H9 (cell line): ENCODE data around the gene GJB5. TPM values are rescaled to one million over a fixed set of nuclear protein-coding genes. Genes with fewer than 3 reads are reported as not detected.

Experiments
- DNase-seq: peaks from one replicate; pipeline ENCODE4 v3.0.0-alpha.2; 2017
- H2AFZ ChIP-seq: one replicate; pipeline ENCODE4 v1.6.1; 2013; ENCODE audit warnings: mild to moderate bottlenecking, low read length, control low read depth, moderate library complexity
- H2AK5ac ChIP-seq: 2 replicates; pipeline ENCODE4 v1.6.1; 2013; ENCODE audit warnings: low read length, control low read depth, mixed read lengths; ENCODE audit not compliant: insufficient read length
- H2BK120ac ChIP-seq: one replicate; pipeline ENCODE4 v1.6.1; 2013; ENCODE audit warnings: low read depth, mild to moderate bottlenecking, low read length, control low read depth, inconsistent platforms; ENCODE audit not compliant: poor library complexity, severe bottlenecking
- H2BK12ac ChIP-seq: 2 replicates; pipeline ENCODE4 v1.6.1; 2013; ENCODE audit warnings: low read length, control low read depth, mixed read lengths, low read depth; ENCODE audit not compliant: insufficient read length
- H2BK15ac ChIP-seq: 2 replicates; pipeline ENCODE4 v1.6.1; 2013; ENCODE audit warnings: low read depth, low read length, control low read depth
- H2BK20ac ChIP-seq: one replicate; pipeline ENCODE4 v1.6.1; 2013; ENCODE audit warnings: low read depth, mild to moderate bottlenecking, low read length, control low read depth, inconsistent platforms; ENCODE audit not compliant: poor library complexity, severe bottlenecking
- H2BK5ac ChIP-seq: 2 replicates; pipeline ENCODE4 v1.6.1; 2013; ENCODE audit warnings: low read length, control low read depth, mixed read lengths; ENCODE audit not compliant: insufficient read length
- H3K14ac ChIP-seq: 2 replicates; pipeline ENCODE4 v1.6.1; 2013; ENCODE audit warnings: low read length, control low read depth; ENCODE audit not compliant: insufficient read depth
- H3K18ac ChIP-seq: 2 replicates; pipeline ENCODE4 v1.6.1; 2013; ENCODE audit warnings: low read depth, mild to moderate bottlenecking, mixed read lengths, low read length, control low read depth; ENCODE audit not compliant: insufficient read length
- H3K23ac ChIP-seq: 2 replicates; pipeline ENCODE4 v1.6.1; 2013; ENCODE audit warnings: low read length, control low read depth, mixed read lengths, low read depth; ENCODE audit not compliant: insufficient read length
- H3K23me2 ChIP-seq: 2 replicates; pipeline ENCODE4 v1.6.1; 2013; ENCODE audit warnings: low read depth, mild to moderate bottlenecking, mixed read lengths, low read length, control low read depth; ENCODE audit not compliant: insufficient read length, poor library complexity, severe bottlenecking
- H3K27ac ChIP-seq: 2 replicates; pipeline ENCODE4 v1.5.1; 2013; ENCODE audit warnings: low read length, control low read depth, mixed read lengths, low read depth; ENCODE audit not compliant: insufficient read length
- H3K27me3 ChIP-seq: 2 replicates; pipeline ENCODE4 v1.6.1; 2013; ENCODE audit warnings: low read length, control low read depth, inconsistent platforms; ENCODE audit not compliant: insufficient read depth
- H3K4ac ChIP-seq: 2 replicates; pipeline ENCODE4 v1.6.1; 2013; ENCODE audit warnings: low read depth, mild to moderate bottlenecking, control low read depth, inconsistent platforms, low read length, moderate library complexity
- H3K4me1 ChIP-seq: 2 replicates; pipeline ENCODE4 v1.6.1; 2013; ENCODE audit warnings: low read length, control low read depth, inconsistent platforms; ENCODE audit not compliant: insufficient read depth
- H3K4me2 ChIP-seq: 2 replicates; pipeline ENCODE4 v1.6.1; 2013; ENCODE audit warnings: low read length, control low read depth, mixed read lengths; ENCODE audit not compliant: insufficient read length, insufficient read depth
- H3K56ac ChIP-seq: 2 replicates; pipeline ENCODE4 v1.6.1; 2013; ENCODE audit warnings: low read depth, mild to moderate bottlenecking, mixed read lengths, low read length, control low read depth; ENCODE audit not compliant: insufficient read length
- H3K79me1 ChIP-seq: 2 replicates; pipeline ENCODE4 v1.6.1; 2013; ENCODE audit warnings: low read depth, mild to moderate bottlenecking, moderate library complexity, low read length, control low read depth, inconsistent platforms; ENCODE audit not compliant: insufficient read depth, poor library complexity, severe bottlenecking
- H3K79me2 ChIP-seq: 2 replicates; pipeline ENCODE4 v1.6.1; 2013; ENCODE audit warnings: low read length, control low read depth, inconsistent platforms; ENCODE audit not compliant: insufficient read depth
- H3K9ac ChIP-seq: 2 replicates; pipeline ENCODE4 v1.6.1; 2013; ENCODE audit warnings: low read length, control low read depth, mixed read lengths; ENCODE audit not compliant: insufficient read length; ENCODE audit errors: extremely low read depth
- H3K9me3 ChIP-seq: one replicate; pipeline ENCODE4 v1.6.1; 2013; ENCODE audit warnings: low read depth, low read length, inconsistent platforms; ENCODE audit not compliant: control insufficient read depth
- H3T11ph ChIP-seq: one replicate; pipeline ENCODE4 v1.6.1; 2013; ENCODE audit warnings: mild to moderate bottlenecking, low read length, control low read depth, inconsistent platforms
- H4K20me1 ChIP-seq: one replicate; pipeline ENCODE4 v1.6.1; 2013; ENCODE audit not compliant: control insufficient read depth, insufficient read length, insufficient read depth
- H4K5ac ChIP-seq: 2 replicates; pipeline ENCODE4 v1.6.1; 2013; ENCODE audit warnings: low read depth, mild to moderate bottlenecking, mixed read lengths, low read length, control low read depth; ENCODE audit not compliant: insufficient read length
- H4K8ac ChIP-seq: replicated peaks from 2 replicates; pipeline ENCODE4 v1.6.1; 2013; ENCODE audit warnings: low read length, control low read depth, mixed read lengths, low read depth; ENCODE audit not compliant: insufficient read length
- H4K91ac ChIP-seq: 2 replicates; pipeline ENCODE4 v1.6.1; 2013; ENCODE audit warnings: low read depth, mild to moderate bottlenecking, moderate library complexity, mixed read lengths, low read length, control low read depth; ENCODE audit not compliant: insufficient read length
- H3K27ac Mint-ChIP-seq, 3 experiments: 2 replicates in 2 of 3; 3 replicates in 1 of 3; pipeline ENCODE4 v1.8.0; 2020 to 2021; ENCODE audit warnings: mixed read lengths in 3 of 3, mild to moderate bottlenecking in 1 of 3, moderate library complexity in 1 of 3
- H3K27me3 Mint-ChIP-seq: 2 replicates; pipeline ENCODE4 v1.8.0; 2021; ENCODE audit warnings: low read depth, mild to moderate bottlenecking, moderate library complexity, mixed read lengths
- H3K36me3 Mint-ChIP-seq, 3 experiments: 2 replicates in 2 of 3; 3 replicates in 1 of 3; pipeline ENCODE4 v1.8.0; 2020 to 2021; ENCODE audit warnings: low read depth in 3 of 3, mixed read lengths in 3 of 3; ENCODE audit not compliant: insufficient read depth in 1 of 3
- H3K4me1 Mint-ChIP-seq, 2 experiments: 2 replicates each; pipeline ENCODE4 v1.8.0; 2020; ENCODE audit warnings: mixed read lengths in 2 of 2
- H3K4me3 Mint-ChIP-seq, 2 experiments: 2 replicates in 1 of 2; 3 replicates in 1 of 2; pipeline ENCODE4 v1.8.0; 2020 to 2021; ENCODE audit warnings: mild to moderate bottlenecking in 2 of 2, mixed read lengths in 2 of 2, moderate library complexity in 1 of 2
- H3K9me3 Mint-ChIP-seq, 2 experiments: 2 replicates in 1 of 2; 3 replicates in 1 of 2; pipeline ENCODE4 v1.8.0; 2020; ENCODE audit warnings: mild to moderate bottlenecking in 2 of 2, mixed read lengths in 2 of 2, moderate library complexity in 1 of 2
- CTCF ChIP-seq: fragments of 200-600 bp; sonication (generic); conservative IDR thresholded peaks from 3 replicates; pipeline ENCODE4 v1.8.0; 2021; ENCODE audit warnings: antibody characterized with exemption, mild to moderate bottlenecking
- WGBS: extraction: QIAGEN DNeasy Blood & Tissue Kit; methylation state at CpG from one replicate; pipeline ENCODE4 v1.1.7; 2013; ENCODE audit warnings: missing lambda C conversion rate, low lambda C conversion rate, mixed read lengths; ENCODE audit not compliant: insufficient read length; ENCODE audit errors: extremely low coverage; 5-methylcytosine and 5-hydroxymethylcytosine counted together
- total RNA-seq: library from RNA; stranded (reverse); gene quantifications from 2 replicates; pipeline ENCODE4 v1.2.1, GENCODE V29; 2021

The GJB5 gene
- total RNA-seq, 1 experiment from 2014 or later = 0.22 TPM

- no CpG with 5 or more reads among the region's 6 CpGs for WGBS
- Histone ChIP-seq H3K79me1 (no peaks in the 10 kb centered on the region), H3K9ac (no peak overlapping the region), H4K5ac (no peak overlapping the region), H3K27me3 (no peaks in the 10 kb centered on the region), H2AFZ (no peak overlapping the region), H2AK5ac (no peak overlapping the region), H3K79me2 (no peaks in the 10 kb centered on the region), H3K18ac (no peak overlapping the region), H2BK20ac (no peak overlapping the region), H4K91ac (no peak overlapping the region), H3K4ac (no peak overlapping the region), H3T11ph (no peak overlapping the region), H2BK15ac (no peak overlapping the region), H3K14ac (no peak overlapping the region), H3K4me2 (no peak overlapping the region), H3K56ac (no peak overlapping the region), H2BK120ac (no peak overlapping the region), H2BK12ac (no peak overlapping the region), H4K8ac (no peak overlapping the region), H3K23ac (no peak overlapping the region), H3K9me3 (no peaks in the 10 kb centered on the region), H3K27ac (no peak overlapping the region), H4K20me1 (no peaks in the 10 kb centered on the region), H2BK5ac (no peak overlapping the region), H3K23me2 (no peaks in the 10 kb centered on the region), H3K4me1 (no peaks in the 10 kb centered on the region)
- no peak for DNase-seq
- Mint-ChIP-seq H3K4me3 (no peak overlapping the region), H3K4me1 (no peaks in the 10 kb centered on the region), H3K9me3 (no peaks in the 10 kb centered on the region; a peak in 1 of 5 replicates), H3K36me3 (no peaks in the 10 kb centered on the region), H3K27me3 (peaks cover 42% of the 10 kb centered on the region), H3K27ac (no peak overlapping the region)
- no peak for TF ChIP-seq CTCF
Observed at GRCh38 chr1:34721646-34722355, 33.0 kb upstream of the GJB5 start.
